H1 (cell line): ENCODE data around the gene NABP1. TPM values are rescaled to one million over a fixed set of nuclear protein-coding genes. Genes with fewer than 3 reads are reported as not detected.

Experiments used
- EGR1 ChIP-seq: IDR thresholded peaks from 2 replicates; pipeline ENCODE4 v1.6.1; 2011; ENCODE audit warnings: low read depth, low read length, borderline replicate concordance
- HDAC6 ChIP-seq: IDR thresholded peaks from one replicate; pipeline ENCODE4 v1.7.1; 2012; ENCODE audit warnings: low read depth, mild to moderate bottlenecking, inconsistent platforms, low read length, moderate library complexity
- KDM4A ChIP-seq: IDR thresholded peaks from one replicate; pipeline ENCODE4 v1.7.1; 2012; ENCODE audit warnings: low read depth, mild to moderate bottlenecking, moderate library complexity, low read length, inconsistent platforms; ENCODE audit not compliant: severe bottlenecking
- POLR2AphosphoS5 ChIP-seq: IDR thresholded peaks from 2 replicates; pipeline ENCODE4 v1.6.1; 2011; ENCODE audit warnings: low read depth, low read length
- YY1 ChIP-seq: IDR thresholded peaks from 2 replicates; pipeline ENCODE4 v1.6.1; 2011; ENCODE audit warnings: low read depth, mild to moderate bottlenecking, low read length
- polyA plus RNA-seq, 7 experiments: library from polyadenylated mRNA; depleted of rRNA in 3 of 7; stranded (reverse) in 5 of 7; unstranded in 2 of 7; fragments of >200 nt in 5 of 7; fragments of 200-250 nt in 2 of 7; gene quantifications; 1 replicate in 5 of 7; 2 replicates in 1 of 7; 4 replicates in 1 of 7; pipeline versions ENCODE4 v1.2.1 to v1.2.3, GENCODE V29; 2011 to 2013; ENCODE audit warnings: missing spikeins in 2 of 7, mixed read lengths in 2 of 7
- total RNA-seq: library from RNA; stranded (reverse); fragmentation: NEBNext Ultra II Directional; extraction: Animal tissue kit (Norgen Biotek cat#: 25700); gene quantifications from 2 replicates; pipeline ENCODE4 v1.2.1, GENCODE V29; 2021

The NABP1 gene
- total and polyA plus RNA-seq, 2 of the 8 experiments (the other 6 are each of a cell fraction or from before 2014, with no cell fraction given) = 0.63 to 4.8 TPM

GRCh38 chr2:191706791-191707190 is 28.9 kb downstream of the NABP1 start (continued):
- no peak for TF ChIP-seq HDAC6
- TF ChIP-seq POLR2AphosphoS5 = no peak
- no peak for TF ChIP-seq EGR1
- TF ChIP-seq KDM4A = no peak
- no peak for TF ChIP-seq YY1
- TF ChIP-seq, all 59 proteins: peak for 0
